ENCODE data around the gene UTP25. TPM values are rescaled to one million over a fixed set of nuclear protein-coding genes. Genes with fewer than 3 reads are reported as not detected.

Gene UTP25
- total and polyA plus RNA-seq, 2 experiments from 2014 or later: 3.6 to 8.9 TPM

- Histone ChIP-seq H3K9me2 (ENCODE audit: insufficient read depth) (no peaks in the 10 kb centered on the region), H3K4me2 (no peak overlapping the region), H4K20me1 (replicated peaks; ENCODE audit: insufficient read depth) (no peaks in the 10 kb centered on the region), H3K27me3 (ENCODE audit: insufficient read depth) (no peaks in the 10 kb centered on the region), H3K36me3 (ENCODE audit: insufficient read depth) (no peaks in the 10 kb centered on the region), H2AFZ (no peak overlapping the region), H3K4me3 (no peak overlapping the region), H3K27ac (ENCODE audit: low read depth) (no peak overlapping the region), H3K79me2 (replicated peaks; ENCODE audit: insufficient read depth) (no peaks in the 10 kb centered on the region), H3K4me1 (ENCODE audit: insufficient read depth) (no peaks in the 10 kb centered on the region), H3F3A (replicated peaks; ENCODE audit: low read depth) (no peaks in the 10 kb centered on the region)
- Mint-ChIP-seq H3K9me3 (no peaks in the 10 kb centered on the region; the same call in 2 of the 3 replicates), H3K36me3 (ENCODE audit: low read depth) (no peaks in the 10 kb centered on the region), H3K4me3 (no peak overlapping the region), H3K27me3 (ENCODE audit: insufficient read depth, low read depth, poor library complexity) (peaks cover 10% of the 10 kb centered on the region), H3K4me1 (peaks cover 7% of the 10 kb centered on the region), H3K27ac (no peak overlapping the region)
- DNase-seq (ENCODE audit: low spot score): no peak
- TF ChIP-seq NANOG (IDR thresholded peaks at IDR 0.05; ENCODE audit: borderline replicate concordance): no peak
- no peak for TF ChIP-seq ETS1 (IDR thresholded peaks at IDR 0.05)
- no peak for TF ChIP-seq ZNF462 (CRISPR knock-in tag; IDR thresholded peaks at IDR 0.05)
- no peak for TF ChIP-seq ZNF331 (CRISPR knock-in tag; IDR thresholded peaks at IDR 0.05; ENCODE audit: low read depth)
- TF ChIP-seq EZH2 (IDR thresholded peaks at IDR 0.05; ENCODE audit: low read depth, unreplicated experiment): no peak
- TF ChIP-seq JUNB (IDR thresholded peaks at IDR 0.05; ENCODE audit: unreplicated experiment): no peak
- no peak for TF ChIP-seq ZNF114 (CRISPR knock-in tag; IDR thresholded peaks at IDR 0.05)
- TF ChIP-seq, protein P1, sequence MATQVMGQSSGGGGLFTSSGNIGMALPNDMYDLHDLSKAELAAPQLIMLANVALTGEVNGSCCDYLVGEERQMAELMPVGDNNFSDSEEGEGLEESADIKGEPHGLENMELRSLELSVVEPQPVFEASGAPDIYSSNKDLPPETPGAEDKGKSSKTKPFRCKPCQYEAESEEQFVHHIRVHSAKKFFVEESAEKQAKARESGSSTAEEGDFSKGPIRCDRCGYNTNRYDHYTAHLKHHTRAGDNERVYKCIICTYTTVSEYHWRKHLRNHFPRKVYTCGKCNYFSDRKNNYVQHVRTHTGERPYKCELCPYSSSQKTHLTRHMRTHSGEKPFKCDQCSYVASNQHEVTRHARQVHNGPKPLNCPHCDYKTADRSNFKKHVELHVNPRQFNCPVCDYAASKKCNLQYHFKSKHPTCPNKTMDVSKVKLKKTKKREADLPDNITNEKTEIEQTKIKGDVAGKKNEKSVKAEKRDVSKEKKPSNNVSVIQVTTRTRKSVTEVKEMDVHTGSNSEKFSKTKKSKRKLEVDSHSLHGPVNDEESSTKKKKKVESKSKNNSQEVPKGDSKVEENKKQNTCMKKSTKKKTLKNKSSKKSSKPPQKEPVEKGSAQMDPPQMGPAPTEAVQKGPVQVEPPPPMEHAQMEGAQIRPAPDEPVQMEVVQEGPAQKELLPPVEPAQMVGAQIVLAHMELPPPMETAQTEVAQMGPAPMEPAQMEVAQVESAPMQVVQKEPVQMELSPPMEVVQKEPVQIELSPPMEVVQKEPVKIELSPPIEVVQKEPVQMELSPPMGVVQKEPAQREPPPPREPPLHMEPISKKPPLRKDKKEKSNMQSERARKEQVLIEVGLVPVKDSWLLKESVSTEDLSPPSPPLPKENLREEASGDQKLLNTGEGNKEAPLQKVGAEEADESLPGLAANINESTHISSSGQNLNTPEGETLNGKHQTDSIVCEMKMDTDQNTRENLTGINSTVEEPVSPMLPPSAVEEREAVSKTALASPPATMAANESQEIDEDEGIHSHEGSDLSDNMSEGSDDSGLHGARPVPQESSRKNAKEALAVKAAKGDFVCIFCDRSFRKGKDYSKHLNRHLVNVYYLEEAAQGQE (IDR thresholded peaks at IDR 0.05; ENCODE audit: unreplicated experiment): no peak
- no peak for TF ChIP-seq POLR2AphosphoS5 (IDR thresholded peaks at IDR 0.05; ENCODE audit: low read depth)
- TF ChIP-seq, protein P2, sequence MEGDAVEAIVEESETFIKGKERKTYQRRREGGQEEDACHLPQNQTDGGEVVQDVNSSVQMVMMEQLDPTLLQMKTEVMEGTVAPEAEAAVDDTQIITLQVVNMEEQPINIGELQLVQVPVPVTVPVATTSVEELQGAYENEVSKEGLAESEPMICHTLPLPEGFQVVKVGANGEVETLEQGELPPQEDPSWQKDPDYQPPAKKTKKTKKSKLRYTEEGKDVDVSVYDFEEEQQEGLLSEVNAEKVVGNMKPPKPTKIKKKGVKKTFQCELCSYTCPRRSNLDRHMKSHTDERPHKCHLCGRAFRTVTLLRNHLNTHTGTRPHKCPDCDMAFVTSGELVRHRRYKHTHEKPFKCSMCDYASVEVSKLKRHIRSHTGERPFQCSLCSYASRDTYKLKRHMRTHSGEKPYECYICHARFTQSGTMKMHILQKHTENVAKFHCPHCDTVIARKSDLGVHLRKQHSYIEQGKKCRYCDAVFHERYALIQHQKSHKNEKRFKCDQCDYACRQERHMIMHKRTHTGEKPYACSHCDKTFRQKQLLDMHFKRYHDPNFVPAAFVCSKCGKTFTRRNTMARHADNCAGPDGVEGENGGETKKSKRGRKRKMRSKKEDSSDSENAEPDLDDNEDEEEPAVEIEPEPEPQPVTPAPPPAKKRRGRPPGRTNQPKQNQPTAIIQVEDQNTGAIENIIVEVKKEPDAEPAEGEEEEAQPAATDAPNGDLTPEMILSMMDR (conservative IDR thresholded peaks at IDR 0.05; ENCODE audit: low read depth in 2 of 2): no peak
- no peak for TF ChIP-seq STAT1 (IDR thresholded peaks at IDR 0.05; ENCODE audit: unreplicated experiment)
- no peak for TF ChIP-seq EZH2phosphoT487 (IDR thresholded peaks at IDR 0.05; ENCODE audit: unreplicated experiment)
- no peak for TF ChIP-seq CREB1 (CRISPR knock-in tag; IDR thresholded peaks at IDR 0.05; ENCODE audit: low read depth)
- no peak for ATAC-seq
Observed at GRCh38 chr1:209817691-209818090, 10.1 kb upstream of the UTP25 start.
